GM15510 (cell line): ENCODE results near the gene MAN2C1.

Experiments used
- POLR2A ChIP-seq: IDR thresholded peaks from 3 replicates; pipeline ENCODE4 v1.6.1; 2011; ENCODE audit warnings: borderline replicate concordance; ENCODE audit not compliant: insufficient read length; ENCODE audit errors: extremely low read depth

The MAN2C1 gene

DNA sequence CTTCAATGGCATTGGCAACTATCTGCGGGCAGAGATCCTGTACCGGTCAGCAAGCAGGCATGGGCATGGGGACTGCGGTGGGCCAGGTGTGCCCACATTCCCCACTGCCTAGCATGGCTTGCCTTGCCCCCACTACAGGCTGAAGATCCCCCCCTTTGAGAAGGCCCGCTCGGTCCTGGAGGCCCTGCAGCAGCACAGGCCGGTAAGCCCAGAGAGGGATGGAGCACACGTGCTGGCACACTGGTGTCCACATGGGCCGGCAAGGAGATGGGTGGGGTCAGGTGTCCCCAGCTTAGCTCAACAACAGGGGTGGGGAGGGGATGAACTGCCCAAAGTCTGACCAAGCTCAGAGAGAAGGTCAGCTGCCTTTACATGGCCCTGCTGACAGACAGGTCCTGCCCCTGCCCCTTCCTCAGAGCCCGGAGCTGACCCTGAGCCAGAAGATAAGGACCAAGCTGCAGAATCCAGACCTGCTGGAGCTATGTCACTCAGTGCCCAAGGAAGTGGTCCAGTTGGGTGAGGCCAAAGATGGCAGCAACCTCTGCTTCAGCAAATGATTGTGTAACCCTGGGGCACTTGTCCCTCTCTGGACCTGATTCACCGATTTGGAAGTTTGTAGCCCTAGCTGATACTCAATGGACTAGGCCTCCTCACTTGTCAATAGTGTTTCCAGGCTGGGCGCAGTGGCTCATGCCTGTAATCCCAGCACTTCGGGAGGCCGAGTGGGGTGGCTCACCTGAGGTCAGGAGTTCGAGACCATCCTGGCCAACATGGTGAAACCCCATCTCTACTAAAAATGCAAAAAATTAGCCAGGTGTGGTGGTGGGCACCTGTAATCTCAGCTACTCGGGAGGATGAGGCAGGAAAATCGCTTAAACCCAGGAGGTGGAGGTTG is 16.0 kb downstream of the MAN2C1 start:
- TF ChIP-seq POLR2A: no peak

DNA sequence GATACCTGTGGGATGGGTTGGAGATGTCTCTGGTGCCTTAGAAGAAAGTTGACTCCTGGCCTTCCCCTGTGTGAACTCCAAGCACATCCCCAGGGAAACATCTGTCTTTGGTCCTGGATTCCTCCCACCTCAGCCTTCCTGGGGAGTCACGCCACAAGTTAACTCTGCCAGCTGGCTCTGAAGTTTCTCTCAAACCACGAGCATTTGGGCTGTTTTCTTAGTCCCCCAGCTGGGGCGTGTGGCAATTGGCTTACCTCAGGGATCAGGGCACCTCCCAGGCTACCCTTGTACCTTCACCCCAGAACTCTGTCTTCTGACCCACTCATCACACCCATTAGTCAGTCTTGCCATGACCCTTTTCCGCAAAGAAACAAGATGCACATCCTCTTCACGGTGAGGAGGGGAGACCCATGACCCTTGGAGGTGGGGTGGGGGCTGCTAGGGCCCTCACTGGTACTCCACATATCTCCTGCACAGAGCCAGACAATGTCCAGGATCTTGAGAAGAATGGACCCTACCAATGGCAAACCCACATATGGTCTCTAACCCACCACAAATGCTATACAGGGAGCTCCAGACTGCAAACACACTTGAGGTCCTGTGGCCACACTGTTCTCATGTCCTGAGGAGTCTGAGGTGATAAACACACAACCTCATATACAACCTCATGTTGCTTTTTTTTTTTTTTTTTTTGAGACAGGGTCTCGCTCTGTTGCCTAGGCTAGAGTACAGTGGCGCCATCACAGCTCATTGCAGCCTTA is 17.6 kb downstream of the MAN2C1 start:
- TF ChIP-seq POLR2A: no peak

DNA sequence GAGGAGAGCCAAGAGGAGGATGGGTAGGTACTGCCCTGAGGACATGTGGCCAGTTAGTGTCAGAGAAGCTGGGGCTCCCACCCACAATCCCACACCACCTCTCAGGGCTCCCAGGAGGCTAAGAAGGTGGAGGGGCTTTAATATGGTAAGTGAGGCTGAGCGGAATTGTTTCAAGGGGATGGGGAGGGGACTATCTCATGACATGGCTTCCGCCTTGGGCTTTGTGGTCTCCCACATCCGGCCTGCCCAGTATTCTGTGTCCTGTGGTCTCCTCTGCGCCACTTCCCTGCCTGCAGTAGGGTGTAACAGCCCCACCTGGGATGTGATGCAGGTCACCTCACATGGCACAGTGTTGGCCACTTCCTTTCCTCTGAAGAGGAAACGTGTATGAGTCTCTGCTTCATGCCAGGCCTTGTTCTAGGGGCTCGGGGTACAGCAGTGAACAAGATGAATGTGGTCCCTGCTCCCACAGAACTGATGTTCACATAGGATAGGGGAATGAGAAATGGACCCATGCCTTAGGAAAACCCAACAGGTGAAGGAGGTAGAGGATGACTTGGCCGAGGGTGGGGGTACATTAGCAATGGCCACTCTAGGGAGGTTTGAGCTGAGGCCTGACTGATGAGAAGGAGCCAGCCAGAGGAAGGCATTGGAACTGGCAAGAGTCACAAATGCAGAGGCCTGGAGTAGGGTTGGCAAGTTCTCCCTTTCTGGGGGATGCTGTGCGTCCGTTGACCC is 18.4 kb downstream of the MAN2C1 start:
- no peak for TF ChIP-seq POLR2A

DNA sequence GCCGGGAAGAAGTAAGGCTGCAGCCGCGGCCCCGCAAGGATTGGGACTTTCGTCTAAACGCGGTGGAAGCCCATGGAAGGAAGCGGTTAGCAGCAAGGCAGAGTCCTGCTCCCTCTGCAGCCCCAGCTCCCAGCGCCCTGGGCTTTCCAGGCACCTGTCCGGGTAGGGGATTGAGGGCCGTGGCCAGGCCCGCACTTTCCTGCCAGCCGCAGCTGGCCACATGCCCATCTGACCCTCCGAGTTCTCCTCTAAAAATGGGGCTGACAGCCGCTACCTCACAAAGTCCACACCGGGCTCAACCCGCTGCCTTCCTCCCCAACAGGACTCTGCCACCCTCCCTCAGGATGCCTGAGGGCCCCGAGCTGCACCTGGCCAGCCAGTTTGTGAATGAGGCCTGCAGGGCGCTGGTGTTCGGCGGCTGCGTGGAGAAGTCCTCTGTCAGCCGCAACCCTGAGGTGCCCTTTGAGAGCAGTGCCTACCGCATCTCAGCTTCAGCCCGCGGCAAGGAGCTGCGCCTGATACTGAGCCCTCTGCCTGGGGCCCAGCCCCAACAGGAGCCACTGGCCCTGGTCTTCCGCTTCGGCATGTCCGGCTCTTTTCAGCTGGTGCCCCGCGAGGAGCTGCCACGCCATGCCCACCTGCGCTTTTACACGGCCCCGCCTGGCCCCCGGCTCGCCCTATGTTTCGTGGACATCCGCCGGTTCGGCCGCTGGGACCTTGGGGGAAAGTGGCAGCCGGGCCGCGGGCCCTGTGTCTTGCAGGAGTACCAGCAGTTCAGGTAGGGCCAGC is 19.7 kb downstream of the MAN2C1 start:
- TF ChIP-seq POLR2A: no peak

DNA sequence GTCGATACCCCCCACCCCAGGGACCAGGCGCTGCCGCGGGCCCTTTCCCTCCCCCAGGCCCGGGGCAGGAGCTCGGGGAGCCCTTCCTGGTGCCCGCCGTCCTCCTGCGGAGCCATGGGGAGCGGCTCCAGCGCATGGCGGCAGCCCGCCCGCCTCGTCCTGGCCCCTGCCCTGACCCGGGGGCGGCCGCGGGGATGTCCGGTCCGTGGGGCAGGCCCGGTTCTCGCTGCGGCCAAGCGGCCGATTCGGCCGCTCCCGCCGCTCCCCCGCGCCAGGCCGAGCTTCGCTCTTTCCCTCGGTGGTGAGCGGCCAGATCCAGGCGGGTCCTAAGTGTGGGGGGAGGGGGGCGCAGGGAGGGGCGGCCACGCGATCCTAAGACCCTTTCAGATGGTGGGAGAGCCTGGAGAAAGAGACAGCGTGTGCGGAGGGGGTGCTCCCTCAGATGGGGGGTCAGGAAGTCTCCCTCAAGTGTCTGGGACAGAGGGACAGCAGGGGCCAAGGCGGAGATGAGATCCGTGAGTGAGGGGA is 20.3 kb downstream of the MAN2C1 start:
- no peak for TF ChIP-seq POLR2A

DNA sequence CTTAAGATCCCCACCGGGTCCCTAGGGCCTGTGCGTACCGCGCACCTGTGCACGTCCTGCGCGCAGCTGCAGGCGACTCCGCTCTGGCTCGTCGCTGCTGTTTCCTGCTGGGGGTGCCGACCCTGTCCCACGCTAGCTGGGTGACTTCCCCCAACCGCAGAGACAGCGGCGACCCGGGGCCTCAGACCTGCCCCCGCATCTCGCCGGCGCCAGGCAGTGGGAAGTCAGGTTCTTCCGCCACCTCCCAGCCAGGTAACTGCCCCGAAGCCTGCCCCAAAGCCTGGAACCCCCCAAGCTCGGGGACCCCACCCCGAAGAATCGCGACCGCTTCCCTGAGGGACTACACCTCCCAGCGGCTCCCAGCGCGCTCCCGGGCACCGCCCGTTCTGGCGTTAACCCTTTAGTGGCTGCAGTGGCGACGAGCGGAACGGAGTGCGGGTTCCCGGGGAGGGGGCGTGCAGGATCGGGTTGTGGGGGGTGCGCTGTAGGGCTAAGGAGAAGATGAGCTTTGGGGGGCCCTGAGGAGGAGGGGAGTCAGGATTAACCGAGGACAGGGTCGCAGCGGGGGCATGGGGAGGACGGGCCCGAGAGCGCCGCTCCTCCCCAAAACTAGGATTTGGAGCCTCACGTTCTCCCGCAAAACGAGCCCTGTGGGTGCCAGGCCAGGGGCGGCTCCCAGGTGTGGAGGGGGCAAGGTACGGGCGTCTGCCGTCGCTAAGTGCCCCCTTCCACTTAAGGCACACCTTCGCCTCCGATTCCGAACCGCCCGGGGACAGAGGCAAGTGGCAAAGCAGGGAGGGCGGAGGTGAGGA is 21.0 kb downstream of the MAN2C1 start:
- no peak for TF ChIP-seq POLR2A

DNA sequence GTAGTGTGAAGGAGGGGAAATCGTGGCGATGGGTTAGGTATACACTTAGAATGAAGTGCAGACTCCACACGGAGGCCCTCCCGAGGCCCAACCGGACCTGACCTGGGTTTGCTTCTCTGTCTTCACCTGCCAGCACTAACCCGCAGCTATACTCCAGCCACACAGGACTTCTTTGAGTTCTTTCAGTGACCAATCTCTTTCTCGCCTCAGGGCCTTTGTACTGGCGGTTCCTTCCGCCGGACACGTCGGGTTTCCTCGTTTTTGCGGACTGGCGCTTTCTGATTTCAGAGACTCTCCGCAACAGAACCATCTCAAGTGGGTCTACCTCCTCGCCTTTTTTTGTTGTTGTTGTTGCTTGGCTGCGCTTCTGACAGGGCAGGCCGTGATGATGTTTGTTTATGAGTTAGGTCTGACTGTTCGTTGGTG is 21.6 kb downstream of the MAN2C1 start, which contains the start of gene NEIL1:
NEIL1 (plus strand) TSS at position 244 of the 426 bp plus-strand sequence. CDS start 1,867 bp downstream, outside the sequence.
- no peak for TF ChIP-seq POLR2A

GRCh38 chr15:75342221-75342620 is 26.2 kb downstream of the MAN2C1 start:
- TF ChIP-seq POLR2A: no peak

- TF ChIP-seq POLR2A: no peak
These were observed 28.7 kb downstream of the MAN2C1 start for GRCh38 chr15:75339531-75340240.

DNA sequence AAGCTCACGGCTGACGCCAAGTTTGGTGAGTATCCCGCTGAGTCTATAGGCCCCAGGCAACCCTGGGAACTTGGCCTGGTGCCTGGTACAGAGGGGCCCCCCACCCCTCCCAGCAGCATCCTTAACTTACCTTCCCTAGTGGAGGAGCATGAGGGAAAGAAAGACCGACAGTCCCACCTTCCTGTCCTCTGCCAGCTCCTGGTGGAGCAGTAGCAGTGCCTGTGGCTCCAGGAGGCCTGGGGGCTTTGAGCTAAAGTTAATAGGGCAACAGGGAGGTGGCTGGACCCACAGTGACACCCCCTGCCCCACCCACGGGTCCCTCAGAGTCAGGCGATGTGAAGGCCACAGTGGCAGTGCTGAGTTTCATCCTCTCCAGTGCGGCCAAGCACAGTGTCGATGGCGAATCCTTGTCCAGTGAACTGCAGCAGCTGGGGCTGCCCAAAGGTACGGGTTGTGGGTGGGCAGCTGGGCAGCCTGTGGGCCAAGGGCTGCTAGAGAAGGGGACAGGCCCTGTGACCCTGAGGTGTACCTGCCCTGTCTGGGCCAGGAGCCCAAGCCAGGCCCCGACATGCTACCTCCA is 29.7 kb downstream of the MAN2C1 start:
- TF ChIP-seq POLR2A: no peak

DNA sequence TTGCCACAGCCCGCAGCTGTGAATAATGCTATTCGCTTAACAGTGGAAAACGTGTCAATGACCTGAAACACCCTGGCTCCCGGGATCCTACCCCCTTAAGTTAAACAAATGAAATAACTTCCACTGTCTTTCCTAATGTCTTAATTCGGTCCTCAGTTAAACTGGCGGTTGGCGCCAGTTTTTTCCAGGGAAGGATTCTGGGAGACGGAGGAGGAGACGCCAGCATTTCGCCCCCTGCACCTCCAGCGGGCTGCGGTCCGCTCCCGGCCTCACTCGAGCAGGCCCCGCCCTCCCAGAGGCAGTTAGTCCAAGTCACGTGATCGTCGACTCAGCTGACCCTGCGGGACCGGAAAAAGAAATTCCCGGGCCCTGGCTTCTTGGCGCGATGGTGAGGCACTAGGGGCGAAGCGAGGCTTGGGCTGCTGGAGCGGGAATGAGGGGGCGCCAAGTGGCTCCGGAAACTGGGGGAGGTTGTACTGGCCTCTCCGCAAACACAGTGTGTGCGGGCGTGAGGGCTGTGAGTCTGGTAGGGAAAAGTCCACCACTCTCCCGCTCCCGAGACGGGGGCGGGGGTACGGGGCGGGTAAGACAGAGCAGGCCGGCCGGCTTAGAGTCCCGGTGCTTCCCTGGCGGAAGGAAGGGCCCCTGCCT is 32.6 kb downstream of the MAN2C1 start, which contains the start of gene COMMD4:
COMMD4 (plus strand) TSS at position 359 of the 651 bp plus-strand sequence; CDS start at position 386, 27 bp downstream.
- peak; percentile 53 for TF ChIP-seq POLR2A
